ENCODE measurements around the gene NDUFA13.

Gene NDUFA13

DNA sequence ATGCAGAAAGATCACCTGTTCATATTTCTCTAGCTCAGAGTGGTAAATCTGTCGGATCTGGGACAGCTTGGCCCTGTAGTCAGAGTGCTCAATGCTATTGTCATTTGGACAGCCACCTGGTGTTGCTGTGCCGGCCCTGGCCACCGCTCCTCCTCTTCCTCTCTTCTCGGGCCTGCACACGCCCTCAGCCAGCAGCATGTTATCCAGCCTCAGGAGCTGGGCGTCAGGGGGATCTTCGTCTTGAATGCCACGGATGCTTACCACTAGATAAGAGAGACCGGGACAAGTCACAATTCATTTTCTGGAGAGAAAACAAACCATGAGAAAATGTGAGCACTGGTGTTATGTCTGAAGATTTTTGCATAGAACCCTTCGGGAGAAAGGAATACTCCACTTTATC, 54.5 kb downstream of the NDUFA13 start:
- H3K4me1 ChIP-seq (ENCODE audit: control insufficient read depth in 1 of 2, insufficient read depth in 1 of 2, low read depth in 1 of 2, low read length in 1 of 2) = no peaks in the 10 kb centered on the region
- no peak overlapping the region for H3K27ac ChIP-seq
- TF ChIP-seq CTCF (IDR thresholded peaks at IDR 0.05) = no peak
- no peaks in the 10 kb centered on the region for H3K27me3 ChIP-seq
- H3K4me3 ChIP-seq (ENCODE audit: low read depth in 1 of 2, low read length in 1 of 2) = no peak overlapping the region
- no peaks in the 10 kb centered on the region for H3K36me3 ChIP-seq
- H3K9me3 ChIP-seq = no peaks in the 10 kb centered on the region

DNA sequence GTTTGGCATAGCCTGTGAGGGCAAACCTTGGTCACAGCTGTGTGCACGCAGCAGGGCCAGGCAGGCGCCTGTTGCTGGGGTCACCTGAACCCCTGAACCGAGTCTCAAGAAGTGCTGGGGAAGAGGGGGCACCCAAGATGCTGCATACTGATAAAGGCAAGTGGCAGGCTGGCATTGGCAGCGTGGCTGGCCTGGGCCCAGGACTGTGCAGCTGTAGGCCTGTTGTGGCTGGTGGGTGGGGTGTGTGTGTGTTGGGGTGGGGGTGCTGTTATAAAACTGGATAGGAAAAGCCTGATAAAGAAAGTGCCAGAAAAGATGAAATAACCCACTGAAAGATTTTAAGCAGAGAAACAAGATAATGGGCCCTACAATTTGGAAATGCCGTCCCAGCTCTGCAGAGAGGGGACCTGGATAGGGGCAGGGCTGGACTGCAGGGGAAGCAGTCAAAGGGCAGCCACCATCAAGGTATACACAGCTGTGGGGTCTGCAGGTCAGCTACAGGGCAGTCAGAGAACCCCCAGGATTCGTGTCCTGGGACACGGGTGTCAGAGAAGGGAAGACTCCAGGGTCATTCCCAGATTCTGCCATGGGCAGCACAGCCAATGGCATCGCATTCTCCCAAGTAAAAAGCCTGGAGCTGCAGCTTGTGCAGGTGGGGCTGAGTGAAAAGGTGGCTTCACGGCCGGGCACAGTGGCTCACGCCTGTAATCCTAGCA, 55.2 kb downstream of the NDUFA13 start:
- Histone ChIP-seq H3K9me3 (no peaks in the 10 kb centered on the region), H3K4me3 (ENCODE audit: low read depth in 1 of 2, low read length in 1 of 2) (no peak overlapping the region), H3K27ac (no peak overlapping the region), H3K36me3 (no peaks in the 10 kb centered on the region), H3K4me1 (ENCODE audit: control insufficient read depth in 1 of 2, insufficient read depth in 1 of 2, low read depth in 1 of 2, low read length in 1 of 2) (no peaks in the 10 kb centered on the region), H3K27me3 (no peaks in the 10 kb centered on the region)
- TF ChIP-seq CTCF (IDR thresholded peaks at IDR 0.05) = no peak

- no peaks in the 10 kb centered on the region for H3K36me3 ChIP-seq
- no peak for TF ChIP-seq CTCF (IDR thresholded peaks at IDR 0.05)
- H3K9me3 ChIP-seq = no peaks in the 10 kb centered on the region
- H3K27me3 ChIP-seq = no peaks in the 10 kb centered on the region
- H3K27ac ChIP-seq = no peak overlapping the region
- no peaks in the 10 kb centered on the region for H3K4me1 ChIP-seq (ENCODE audit: control insufficient read depth in 1 of 2, insufficient read depth in 1 of 2, low read depth in 1 of 2, low read length in 1 of 2)
- H3K4me3 ChIP-seq (ENCODE audit: low read depth in 1 of 2, low read length in 1 of 2) = no peak overlapping the region
These were observed 59.4 kb downstream of the NDUFA13 start for GRCh38 chr19:19575411-19575810.

Measured in neutrophil (primary cell).